GM12891 (cell line): ENCODE measurements around the gene TMEM60. TPM values are rescaled to one million over a fixed set of nuclear protein-coding genes. Genes with fewer than 3 reads are reported as not detected.
"Not testable (repeated sequence)": the region's sequence is repeated elsewhere in the genome, so short reads cannot be mapped to it uniquely, and the experiment has no call there.

Experiments
- DNase-seq: peaks from one replicate; pipeline ENCODE4 v3.0.0; 2011; ENCODE audit warnings: low spot score; ENCODE audit not compliant: insufficient read length
- FAIRE-seq: peaks from 2 replicates; lab custom pipeline; 2011; peaks lifted over from hg19 to GRCh38; lab: Jason Lieb, UNC
- PAX5 ChIP-seq: IDR thresholded peaks from 2 replicates; pipeline ENCODE4 v1.6.1; 2011; ENCODE audit warnings: low read length, moderate library complexity, mild to moderate bottlenecking; ENCODE audit not compliant: insufficient read depth, severe bottlenecking
- POLR2A ChIP-seq: IDR thresholded peaks from 2 replicates; pipeline ENCODE4 v1.6.1; 2011; ENCODE audit warnings: low read depth, low read length, control low read depth
- POLR2AphosphoS5 ChIP-seq: IDR thresholded peaks from 2 replicates; pipeline ENCODE4 v1.6.1; 2011; ENCODE audit warnings: low read depth, low read length, control low read depth
- POU2F2 ChIP-seq: IDR thresholded peaks from 2 replicates; pipeline ENCODE4 v1.6.1; 2011; ENCODE audit warnings: low read depth, mild to moderate bottlenecking, control low read depth, low read length, moderate library complexity
- SPI1 ChIP-seq: IDR thresholded peaks from 2 replicates; pipeline ENCODE4 v1.6.1; 2011; ENCODE audit warnings: low read depth, low read length, control low read depth
- TAF1 ChIP-seq: IDR thresholded peaks from 2 replicates; pipeline ENCODE4 v1.6.1; 2011; ENCODE audit warnings: low read depth, low read length, control low read depth
- polyA plus RNA-seq: library from polyadenylated mRNA; unstranded; fragments of >200 nt; gene quantifications from one replicate; pipeline ENCODE4 v1.2.1, GENCODE V29; 2012; ENCODE audit warnings: low read depth, missing spikeins, inconsistent platforms; ENCODE audit not compliant: missing spikeins

TMEM60 gene
- 18.2 TPM for polyA plus RNA-seq

- peak; percentile 86 for FAIRE-seq
- TF ChIP-seq POU2F2 (no peak), POLR2A (no peak; the same call in 1 of the 2 replicates), POLR2AphosphoS5 (no peak), TAF1 (0 out of 2 replicates have a peak, but pooled peaks have one; percentile 16), SPI1 (peak; percentile 31; the same call in 1 of the 2 replicates)
- DNase-seq: peak; percentile 77
Measured at GRCh38 chr7:77798394-77799077, at the start of gene TMEM60, which contains the start of gene PHTF2. Gene TMEM60, minus strand, starts transcription at chr7:77798434. Its CDS starts 4,061 bp downstream, at chr7:77794373. Gene PHTF2, plus strand, starts transcription at chr7:77798773.

GRCh38 chr7:77846317-77847092 is 48.3 kb upstream of the TMEM60 start:
- no peak for DNase-seq
- FAIRE-seq: no peak
- no peak for TF ChIP-seq POU2F2

- no peak for DNase-seq
- no peak for TF ChIP-seq POU2F2
- no peak for TF ChIP-seq SPI1
- no peak for TF ChIP-seq POLR2AphosphoS5
- no peak for FAIRE-seq
Measured at GRCh38 chr7:77843194-77843593, 45.0 kb upstream of the TMEM60 start.

- TF ChIP-seq SPI1: no peak
- TF ChIP-seq POU2F2: no peak
- no peak for TF ChIP-seq TAF1
- TF ChIP-seq POLR2A: no peak
- no peak for TF ChIP-seq PAX5
- no peak for TF ChIP-seq POLR2AphosphoS5
- DNase-seq (no peak), FAIRE-seq (peak; percentile 20)
Measured at GRCh38 chr7:77839919-77840318, 41.7 kb upstream of the TMEM60 start.

DNA sequence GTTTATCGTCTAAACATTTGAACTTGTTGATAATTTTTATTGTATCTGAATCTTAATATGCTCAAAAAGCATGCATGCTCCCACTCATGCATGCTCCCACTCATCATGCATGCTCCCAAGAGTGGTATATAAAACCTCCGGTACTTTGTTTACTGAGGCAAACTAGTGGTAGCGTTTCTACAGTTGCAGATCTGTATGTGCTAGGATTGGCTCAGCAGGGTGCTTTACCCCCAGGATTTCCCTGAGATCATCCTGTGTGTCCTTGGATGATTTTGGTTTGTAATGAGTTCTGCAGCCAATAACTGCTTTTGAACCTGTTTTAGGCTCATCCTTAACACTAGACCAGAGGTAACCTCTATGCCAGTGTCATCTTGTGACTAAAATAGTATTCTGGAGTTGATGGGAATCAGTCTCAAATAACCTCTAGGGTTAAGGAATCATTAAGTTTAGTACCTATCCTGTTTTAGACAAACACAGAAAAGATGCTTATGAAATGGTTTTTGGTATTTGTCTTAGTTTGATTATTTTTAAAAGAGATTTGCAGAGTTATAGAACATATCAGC is 40.8 kb upstream of the TMEM60 start:
- no peak for DNase-seq
- FAIRE-seq: peak; percentile 65

DNA sequence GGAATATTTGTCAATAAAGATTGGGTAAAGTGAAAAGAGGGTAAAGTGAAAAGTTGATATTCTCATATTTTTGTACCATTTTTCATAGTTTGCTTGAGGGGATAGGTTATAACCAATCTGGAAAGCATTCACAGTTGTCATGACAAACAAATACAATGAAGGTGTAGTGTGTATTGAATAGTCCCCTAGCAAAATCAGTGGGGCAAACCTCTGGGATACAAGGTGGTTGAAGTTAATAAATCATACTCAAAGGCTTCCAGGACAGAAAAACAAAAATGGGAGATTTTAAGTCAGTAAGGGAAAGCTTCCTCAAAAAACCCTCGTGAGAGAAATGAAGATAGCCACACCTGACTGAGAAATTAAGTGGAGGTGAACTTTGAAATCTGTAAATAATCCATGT is 39.7 kb upstream of the TMEM60 start:
- TF ChIP-seq SPI1 (no peak), TAF1 (no peak), POLR2AphosphoS5 (no peak), POLR2A (no peak), PAX5 (no peak), POU2F2 (no peak)
- no peak for FAIRE-seq
- DNase-seq: no peak

More for the DNA sequence above, 40.8 kb upstream of the TMEM60 start:
- TF ChIP-seq SPI1 (no peak), PAX5 (no peak)

GRCh38 chr7:77837275-77837674 is 39.0 kb upstream of the TMEM60 start:
- no peak for TF ChIP-seq POU2F2
- no peak for TF ChIP-seq SPI1
- no peak for TF ChIP-seq PAX5
- TF ChIP-seq POLR2AphosphoS5: no peak
- no peak for TF ChIP-seq TAF1
- no peak for TF ChIP-seq POLR2A
- no peak for FAIRE-seq
- no peak for DNase-seq

- DNase-seq, FAIRE-seq: not testable (repeated sequence)
Measured at GRCh38 chr7:77836425-77836824, 38.2 kb upstream of the TMEM60 start.

DNA sequence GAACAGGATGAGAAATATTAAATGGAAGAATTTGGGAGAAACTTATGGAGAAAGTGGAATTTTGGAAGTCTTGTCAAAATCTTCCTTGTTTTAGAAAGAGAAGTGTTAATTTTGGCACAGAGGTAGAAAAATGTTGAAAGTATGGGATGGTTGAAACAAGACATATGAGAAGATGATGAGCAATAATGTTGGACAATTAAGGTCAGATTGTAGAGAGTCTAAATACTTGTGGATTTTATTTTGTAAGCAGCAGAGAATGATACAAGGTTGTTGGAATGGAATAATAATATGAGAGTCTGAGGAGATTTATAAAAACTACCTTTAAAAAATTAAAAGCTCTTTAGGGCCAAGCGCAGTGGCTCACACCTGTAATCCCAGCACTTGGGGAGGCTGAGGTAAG is 34.9 kb upstream of the TMEM60 start:
- FAIRE-seq (no peak), DNase-seq (no peak)
- TF ChIP-seq SPI1 (no peak), TAF1 (no peak), POLR2AphosphoS5 (no peak), POU2F2 (no peak), POLR2A (no peak), PAX5 (no peak)

- no peak for TF ChIP-seq POLR2A
- no peak for TF ChIP-seq POU2F2
- TF ChIP-seq TAF1: no peak
- no peak for TF ChIP-seq POLR2AphosphoS5
- TF ChIP-seq SPI1: no peak
- no peak for TF ChIP-seq PAX5
- DNase-seq: no peak
- no peak for FAIRE-seq
Measured at GRCh38 chr7:77831953-77832352, 33.7 kb upstream of the TMEM60 start.
